HCT116 (cell line): Measurements from ENCODE around the gene SELPLG. TPM values are rescaled to one million over a fixed set of nuclear protein-coding genes. Genes with fewer than 3 reads are reported as not detected.

Experiments
- ATAC-seq: fragments of 200-7000 bp; cut with Tn5 transposase; 2 replicates; pipeline ENCODE4 v1.9.1; 2020; ENCODE audit warnings: mild to moderate bottlenecking, moderate library complexity
- BruUV-seq: library from RNA; stranded (reverse); fragments of 400-500 nt; replicated peaks from 2 replicates; lab custom pipeline; 2021; lab: Mats Ljungman, UMichigan
- CTCF ChIA-PET: fragments of 300-600 bp; sonication (Branson Sonifier 250); formaldehyde crosslinking; loops from one replicate; lab custom pipeline; 2021; ENCODE audit warnings: antibody characterized with exemption; lab: Charles Lee
- POLR2A ChIA-PET: fragments of 300-600, 350-600 bp; sonication (Branson Sonifier 250); formaldehyde crosslinking; loops from one replicate; lab custom pipeline; 2021; ENCODE audit warnings: antibody characterized with exemption; lab: Charles Lee
- RAD21 ChIA-PET, 2 experiments: fragments of 300-600 bp; sonication (Branson Sonifier 250); formaldehyde crosslinking; loops; one replicate each; lab custom pipeline; 2023; ENCODE audit warnings: low total read pairs in 2 of 2; ENCODE audit not compliant: uncharacterized antibody in 2 of 2, unreplicated experiment in 2 of 2, low non-redundant PET in 1 of 2; lab: Charles Lee
- DNase-seq: peaks from one replicate; pipeline ENCODE4 v3.0.0-alpha.2; 2010; ENCODE audit warnings: low read depth, low spot score
- H2AFZ ChIP-seq: fragments of 200-600 bp; shearing (Covaris generic), sonication (generic); 2 replicates; pipeline ENCODE4 v1.6.1; 2017; ENCODE audit warnings: low read depth, mixed run types, mixed read lengths, antibody characterized with exemption, low read length; ENCODE audit not compliant: poor library complexity, severe bottlenecking
- H3K27ac ChIP-seq: 2 replicates; pipeline ENCODE4 v1.5.1; 2012; ENCODE audit warnings: low read depth, low read length
- H3K27me3 ChIP-seq: fragments of 200-600 bp; sonication (generic); 2 replicates; pipeline ENCODE4 v1.6.1; 2016; ENCODE audit warnings: mixed run types, low read length, mixed read lengths; ENCODE audit not compliant: insufficient read depth
- H3K36me3 ChIP-seq, 2 experiments: fragments of 200-500 bp in 1 of 2; fragments of 200-600 bp in 1 of 2; sonication (Bioruptor generic) in 1 of 2; sonication (generic) in 1 of 2; 2 replicates each; pipeline versions ENCODE4 v1.5.1 to v1.6.1; 2014 to 2016; ENCODE audit warnings: low read length in 2 of 2, inconsistent platforms in 1 of 2, mixed read lengths in 1 of 2, mixed run types in 1 of 2; ENCODE audit not compliant: insufficient read depth in 2 of 2, control insufficient read depth in 1 of 2
- H3K4me1 ChIP-seq, 2 experiments: fragments of 200-600 bp in 1 of 2; sonication (generic) in 1 of 2; 2 replicates each; pipeline versions ENCODE4 v1.5.1 to v1.6.1; 2012 to 2017; ENCODE audit warnings: low read length in 2 of 2, inconsistent platforms in 1 of 2, mild to moderate bottlenecking in 1 of 2, mixed read lengths in 1 of 2, mixed run types in 1 of 2, moderate library complexity in 1 of 2; ENCODE audit not compliant: insufficient read depth in 2 of 2, control insufficient read depth in 1 of 2
- H3K4me2 ChIP-seq: fragments of 200-600 bp; sonication (generic); 2 replicates; pipeline ENCODE4 v1.6.1; 2017; ENCODE audit warnings: mixed run types, low read length, mixed read lengths
- H3K4me3 ChIP-seq, 2 experiments: fragments of 200-600 bp in 1 of 2; sonication (generic) in 1 of 2; replicated peaks in 1 of 2; 2 replicates each; pipeline ENCODE4 v1.5.1; 2011 to 2016; ENCODE audit warnings: low read length in 2 of 2, control low read depth in 1 of 2, low read depth in 1 of 2, mild to moderate bottlenecking in 1 of 2, mixed read lengths in 1 of 2, mixed run types in 1 of 2
- H3K79me2 ChIP-seq: fragments of 200-600 bp; sonication (generic); 2 replicates; pipeline ENCODE4 v1.6.1; 2017; ENCODE audit warnings: mild to moderate bottlenecking, mixed run types, low read length, moderate library complexity, mixed read lengths; ENCODE audit not compliant: insufficient read depth
- H3K9ac ChIP-seq: fragments of 200-600 bp; sonication (generic); 2 replicates; pipeline ENCODE4 v1.6.1; 2016; ENCODE audit warnings: low read length, mixed read lengths
- H3K9me2 ChIP-seq: fragments of 200-600 bp; sonication (generic), shearing (Covaris generic); 2 replicates; pipeline ENCODE4 v1.6.1; 2017; ENCODE audit warnings: mixed run types, mild to moderate bottlenecking, moderate library complexity; ENCODE audit not compliant: insufficient read depth
- H3K9me3 ChIP-seq, 2 experiments: fragments of 200-500 bp in 1 of 2; fragments of 200-600 bp in 1 of 2; sonication (Bioruptor generic) in 1 of 2; sonication (generic) in 1 of 2; 2 replicates each; pipeline ENCODE4 v1.6.1; 2014 to 2017; ENCODE audit warnings: low read length in 2 of 2, mixed read lengths in 2 of 2, inconsistent platforms in 1 of 2, low read depth in 1 of 2, mild to moderate bottlenecking in 1 of 2, mixed run types in 1 of 2, moderate library complexity in 1 of 2; ENCODE audit not compliant: control insufficient read depth in 1 of 2, insufficient read depth in 1 of 2
- H4K20me1 ChIP-seq: fragments of 200-600 bp; sonication (generic), shearing (Covaris generic); 2 replicates; pipeline ENCODE4 v1.6.1; 2017; ENCODE audit warnings: mixed run types, mild to moderate bottlenecking, moderate library complexity; ENCODE audit not compliant: insufficient read depth
- ATF3 ChIP-seq: IDR thresholded peaks from 2 replicates; pipeline ENCODE4 v1.6.1; 2012
- CBX3 ChIP-seq: IDR thresholded peaks from 2 replicates; pipeline ENCODE4 v1.6.1; 2012; ENCODE audit warnings: low read depth
- CTCF ChIP-seq, 3 experiments: fragments of 200-600 bp in 1 of 3; sonication (generic) in 1 of 3; IDR thresholded peaks in 2 of 3; conservative IDR thresholded peaks in 1 of 3; 2 replicates each; pipeline ENCODE4 v1.5.1; 2012 to 2017; ENCODE audit warnings: low read depth in 2 of 3, low read length in 2 of 3, antibody characterized with exemption in 1 of 3, borderline replicate concordance in 1 of 3, control low read depth in 1 of 3, mild to moderate bottlenecking in 1 of 3, mixed read lengths in 1 of 3, mixed run types in 1 of 3, moderate library complexity in 1 of 3; ENCODE audit not compliant: insufficient read depth in 1 of 3
- EGR1 ChIP-seq: IDR thresholded peaks from 2 replicates; pipeline ENCODE4 v1.6.1; 2012; ENCODE audit warnings: low read depth
- ELF1 ChIP-seq: IDR thresholded peaks from 2 replicates; pipeline ENCODE4 v1.6.1; 2012; ENCODE audit warnings: low read depth, borderline replicate concordance
- EZH2 ChIP-seq: fragments of 200-600 bp; sonication (generic); IDR thresholded peaks from 2 replicates; pipeline ENCODE4 v1.6.1; 2017; ENCODE audit warnings: antibody characterized with exemption, mixed run types
- EZH2phosphoT487 ChIP-seq: fragments of 200-600 bp; IDR thresholded peaks from 2 replicates; pipeline ENCODE4 v1.6.1; 2018; ENCODE audit warnings: antibody characterized with exemption, borderline replicate concordance
- FOSL1 ChIP-seq: IDR thresholded peaks from 2 replicates; pipeline ENCODE4 v1.6.1; 2012; ENCODE audit warnings: low read depth
- JUND ChIP-seq: IDR thresholded peaks from 2 replicates; pipeline ENCODE4 v1.6.1; 2012
- POLR2A ChIP-seq: IDR thresholded peaks from 2 replicates; pipeline ENCODE4 v1.7.0; 2011; ENCODE audit warnings: borderline replicate concordance; ENCODE audit not compliant: insufficient read depth, insufficient read length; ENCODE audit errors: extremely low read depth
- POLR2AphosphoS5 ChIP-seq: IDR thresholded peaks from 2 replicates; pipeline ENCODE4 v1.6.1; 2011; ENCODE audit warnings: mild to moderate bottlenecking, low read depth, low read length, moderate library complexity
- RAD21 ChIP-seq: IDR thresholded peaks from 2 replicates; pipeline ENCODE4 v1.6.1; 2012; ENCODE audit warnings: low read depth, mild to moderate bottlenecking
- REST ChIP-seq: IDR thresholded peaks from 2 replicates; pipeline ENCODE4 v1.6.1; 2012; ENCODE audit warnings: low read depth
- SP1 ChIP-seq: IDR thresholded peaks from 2 replicates; pipeline ENCODE4 v1.6.1; 2012; ENCODE audit warnings: low read depth
- ZFX ChIP-seq: fragments of 450-650 bp; IDR thresholded peaks from 2 replicates; pipeline ENCODE4 v1.6.1; 2017
- ZNF274 ChIP-seq: fragments of 200-500 bp; sonication (Bioruptor generic); IDR thresholded peaks from 2 replicates; pipeline ENCODE4 v1.6.1; 2014; ENCODE audit warnings: mild to moderate bottlenecking, low read depth, low read length, inconsistent platforms
- intact Hi-C: fragments of 100-400 bp; cut with micrococcal nuclease; formaldehyde crosslinking; loops from 2 replicates; pipeline ENCODE4 v1.10.0; 2022
- total RNA-seq: library from RNA; stranded (reverse); gene quantifications from one replicate; pipeline ENCODE4 v1.2.1, GENCODE V29; 2021; ENCODE audit not compliant: unreplicated experiment
- TF ChIP-seq, protein P1 (sequence below): IDR thresholded peaks from 2 replicates; pipeline ENCODE4 v1.6.1; 2012
- TF ChIP-seq, protein P2 (sequence below): IDR thresholded peaks from 2 replicates; pipeline ENCODE4 v1.6.1; 2011; ENCODE audit warnings: mild to moderate bottlenecking, low read length, moderate library complexity; ENCODE audit not compliant: insufficient replicate concordance; ENCODE audit errors: extremely low read depth

SELPLG gene
- total RNA-seq, 1 experiment from 2014 or later: 1.2 TPM

GRCh38 chr12:108585864-108586263 is 47.8 kb downstream of the SELPLG start:
- CTCF ChIA-PET: no interaction called here
- no peaks in the 10 kb centered on the region for H4K20me1 ChIP-seq
- RAD21 ChIA-PET: no interaction called here
- H3K27ac ChIP-seq: no peak overlapping the region
- POLR2A ChIA-PET: no interaction called here
- DNase-seq (no peak), ATAC-seq (no peak)
- H3K4me2 ChIP-seq: no peak overlapping the region
- BruUV-seq: no TSS peak
- no peak overlapping the region for H3K4me3 ChIP-seq
- H2AFZ ChIP-seq: no peak overlapping the region
- no peak overlapping the region for H3K9ac ChIP-seq
- H3K36me3 ChIP-seq: no peaks in the 10 kb centered on the region
- intact Hi-C loops: no loop called here
- H3K9me3 ChIP-seq: no peaks in the 10 kb centered on the region
- H3K4me1 ChIP-seq: no peaks in the 10 kb centered on the region
- no peaks in the 10 kb centered on the region for H3K9me2 ChIP-seq
- no peaks in the 10 kb centered on the region for H3K27me3 ChIP-seq
- no peaks in the 10 kb centered on the region for H3K79me2 ChIP-seq
- TF ChIP-seq, protein P1, sequence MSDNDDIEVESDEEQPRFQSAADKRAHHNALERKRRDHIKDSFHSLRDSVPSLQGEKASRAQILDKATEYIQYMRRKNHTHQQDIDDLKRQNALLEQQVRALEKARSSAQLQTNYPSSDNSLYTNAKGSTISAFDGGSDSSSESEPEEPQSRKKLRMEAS: no peak
- TF ChIP-seq ZNF274: no peak
- no peak for TF ChIP-seq SP1
- TF ChIP-seq ZFX: no peak
- no peak for TF ChIP-seq CTCF (IDR thresholded peaks at IDR 0.05 in 2 of 3, conservative IDR thresholded peaks at IDR 0.05 in 1 of 3; ENCODE audit: borderline replicate concordance in 1 of 3, insufficient read depth in 1 of 3, low read depth in 2 of 3, low read length in 2 of 3)
- no peak for TF ChIP-seq EZH2
- no peak for TF ChIP-seq FOSL1
- TF ChIP-seq CBX3: no peak
- TF ChIP-seq POLR2A: no peak
- TF ChIP-seq JUND: no peak
- no peak for TF ChIP-seq ATF3
- TF ChIP-seq EGR1: no peak
- TF ChIP-seq EZH2phosphoT487: no peak
- TF ChIP-seq POLR2AphosphoS5: no peak
- TF ChIP-seq REST: no peak
- TF ChIP-seq RAD21: no peak
- TF ChIP-seq, protein P2, sequence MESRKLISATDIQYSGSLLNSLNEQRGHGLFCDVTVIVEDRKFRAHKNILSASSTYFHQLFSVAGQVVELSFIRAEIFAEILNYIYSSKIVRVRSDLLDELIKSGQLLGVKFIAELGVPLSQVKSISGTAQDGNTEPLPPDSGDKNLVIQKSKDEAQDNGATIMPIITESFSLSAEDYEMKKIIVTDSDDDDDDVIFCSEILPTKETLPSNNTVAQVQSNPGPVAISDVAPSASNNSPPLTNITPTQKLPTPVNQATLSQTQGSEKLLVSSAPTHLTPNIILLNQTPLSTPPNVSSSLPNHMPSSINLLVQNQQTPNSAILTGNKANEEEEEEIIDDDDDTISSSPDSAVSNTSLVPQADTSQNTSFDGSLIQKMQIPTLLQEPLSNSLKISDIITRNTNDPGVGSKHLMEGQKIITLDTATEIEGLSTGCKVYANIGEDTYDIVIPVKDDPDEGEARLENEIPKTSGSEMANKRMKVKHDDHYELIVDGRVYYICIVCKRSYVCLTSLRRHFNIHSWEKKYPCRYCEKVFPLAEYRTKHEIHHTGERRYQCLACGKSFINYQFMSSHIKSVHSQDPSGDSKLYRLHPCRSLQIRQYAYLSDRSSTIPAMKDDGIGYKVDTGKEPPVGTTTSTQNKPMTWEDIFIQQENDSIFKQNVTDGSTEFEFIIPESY: no peak
- TF ChIP-seq ELF1: no peak
- TF ChIP-seq, all 23 proteins: peak for 0
